Choroid plexus epithelial cell (primary cell): ENCODE results near the gene PLPP7.
A peak's percentile ranks its signal among the peaks of the same experiment; 100 is the strongest.
"Not testable (repeated sequence)": the region's sequence is repeated elsewhere in the genome, so short reads cannot be mapped to it uniquely, and the experiment has no call there.

Experiments
- DNase-seq: peaks from one replicate; pipeline ENCODE4 v3.0.0-alpha.2; 2010; ENCODE audit warnings: low read depth
- H3K4me3 ChIP-seq: 2 replicates; pipeline ENCODE4 v1.5.1; 2011; ENCODE audit warnings: low read depth, mild to moderate bottlenecking, control low read depth, low read length, moderate library complexity
- TF ChIP-seq, protein P1 (sequence below): conservative IDR thresholded peaks from 2 replicates; pipeline ENCODE4 v1.5.1; 2011; ENCODE audit warnings: low read depth, mild to moderate bottlenecking, control low read depth, inconsistent platforms, low read length, moderate library complexity

Gene PLPP7

GRCh38 chr9:131260751-131261452 lies 28.6 kb upstream of the PLPP7 start:
- DNase-seq: no peak
- TF ChIP-seq, protein P1, sequence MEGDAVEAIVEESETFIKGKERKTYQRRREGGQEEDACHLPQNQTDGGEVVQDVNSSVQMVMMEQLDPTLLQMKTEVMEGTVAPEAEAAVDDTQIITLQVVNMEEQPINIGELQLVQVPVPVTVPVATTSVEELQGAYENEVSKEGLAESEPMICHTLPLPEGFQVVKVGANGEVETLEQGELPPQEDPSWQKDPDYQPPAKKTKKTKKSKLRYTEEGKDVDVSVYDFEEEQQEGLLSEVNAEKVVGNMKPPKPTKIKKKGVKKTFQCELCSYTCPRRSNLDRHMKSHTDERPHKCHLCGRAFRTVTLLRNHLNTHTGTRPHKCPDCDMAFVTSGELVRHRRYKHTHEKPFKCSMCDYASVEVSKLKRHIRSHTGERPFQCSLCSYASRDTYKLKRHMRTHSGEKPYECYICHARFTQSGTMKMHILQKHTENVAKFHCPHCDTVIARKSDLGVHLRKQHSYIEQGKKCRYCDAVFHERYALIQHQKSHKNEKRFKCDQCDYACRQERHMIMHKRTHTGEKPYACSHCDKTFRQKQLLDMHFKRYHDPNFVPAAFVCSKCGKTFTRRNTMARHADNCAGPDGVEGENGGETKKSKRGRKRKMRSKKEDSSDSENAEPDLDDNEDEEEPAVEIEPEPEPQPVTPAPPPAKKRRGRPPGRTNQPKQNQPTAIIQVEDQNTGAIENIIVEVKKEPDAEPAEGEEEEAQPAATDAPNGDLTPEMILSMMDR: no peak
- H3K4me3 ChIP-seq: no peak overlapping the region

DNA sequence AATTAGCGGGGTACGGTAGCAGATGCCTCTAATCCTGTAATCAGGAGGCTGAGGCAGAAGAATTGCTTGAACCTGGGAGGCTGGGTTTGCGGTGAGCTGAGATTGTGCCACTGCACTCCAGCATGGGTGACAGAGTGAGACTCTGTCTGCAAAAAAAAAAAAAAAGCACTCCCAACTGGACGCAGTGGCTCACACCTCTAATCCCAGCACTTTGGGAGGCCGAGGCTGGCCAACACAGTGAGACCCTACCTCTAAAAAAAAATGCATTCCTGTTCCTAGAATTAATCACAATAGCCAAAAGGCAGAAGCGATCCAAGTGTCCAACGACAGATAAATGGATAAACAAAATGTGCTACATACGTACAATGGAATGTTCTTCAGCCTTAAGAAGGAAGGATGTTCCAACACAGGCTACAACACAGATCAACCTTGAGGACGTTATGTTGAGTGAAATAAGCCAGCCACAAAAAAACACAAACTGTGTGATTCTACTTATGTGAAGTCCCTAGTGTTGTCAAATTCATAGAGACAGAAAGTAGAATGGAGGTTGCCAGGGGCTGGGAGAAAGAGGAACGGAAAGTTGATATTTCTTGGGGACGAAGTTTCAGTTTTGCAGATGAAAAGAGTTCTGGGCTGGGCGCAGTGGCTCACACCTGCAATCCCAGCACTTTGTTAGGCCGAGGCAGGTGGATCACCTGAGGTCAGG lies 27.0 kb upstream of the PLPP7 start:
- DNase-seq: peak; percentile 44
- no peak overlapping the region for H3K4me3 ChIP-seq
- TF ChIP-seq, protein P1: no peak

GRCh38 chr9:131263033-131263343 lies 26.5 kb upstream of the PLPP7 start:
- not testable (repeated sequence) for H3K4me3 ChIP-seq, DNase-seq

DNA sequence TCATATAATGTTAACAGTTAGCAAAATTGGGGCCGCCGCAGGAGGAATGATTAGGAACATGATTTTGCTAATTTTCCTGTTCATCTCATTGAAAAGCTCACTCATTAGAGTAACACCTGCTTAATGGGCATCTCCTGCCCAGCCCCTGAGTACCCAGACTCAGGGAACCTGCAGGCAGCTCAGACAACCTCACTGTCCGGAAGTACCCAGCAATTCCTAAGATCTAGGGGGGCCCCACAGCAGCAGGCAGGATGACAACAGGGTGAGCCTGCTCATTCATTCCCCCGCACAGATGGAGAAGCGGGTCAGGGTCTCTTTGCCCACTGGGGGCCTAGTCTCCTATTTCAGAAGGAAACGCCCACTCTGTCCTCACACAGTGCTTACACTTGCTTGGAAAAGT lies 25.8 kb upstream of the PLPP7 start:
- TF ChIP-seq, protein P1: no peak
- no peak for DNase-seq
- no peak overlapping the region for H3K4me3 ChIP-seq

DNA sequence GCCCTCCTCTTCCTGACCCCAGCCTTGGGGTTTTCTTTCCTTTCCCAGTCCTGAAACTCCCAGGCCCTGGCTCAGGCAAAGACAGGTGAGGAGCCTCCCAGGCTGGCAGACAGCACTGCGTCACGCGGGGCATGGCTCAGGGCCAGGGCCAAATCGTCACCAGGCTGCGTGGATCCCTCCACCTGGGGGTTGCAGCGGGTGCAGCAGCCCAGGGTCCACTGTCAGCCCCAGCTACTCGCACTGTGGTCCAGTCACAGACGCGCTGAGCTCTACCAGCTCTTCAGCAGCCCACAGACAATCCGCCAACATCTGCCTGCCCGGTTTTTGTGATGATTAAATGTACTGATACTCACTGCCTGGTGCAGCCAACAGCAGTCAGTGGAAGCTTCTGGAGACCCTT lies 25.3 kb upstream of the PLPP7 start:
- no peak overlapping the region for H3K4me3 ChIP-seq
- no peak for DNase-seq
- TF ChIP-seq, protein P1: no peak

DNA sequence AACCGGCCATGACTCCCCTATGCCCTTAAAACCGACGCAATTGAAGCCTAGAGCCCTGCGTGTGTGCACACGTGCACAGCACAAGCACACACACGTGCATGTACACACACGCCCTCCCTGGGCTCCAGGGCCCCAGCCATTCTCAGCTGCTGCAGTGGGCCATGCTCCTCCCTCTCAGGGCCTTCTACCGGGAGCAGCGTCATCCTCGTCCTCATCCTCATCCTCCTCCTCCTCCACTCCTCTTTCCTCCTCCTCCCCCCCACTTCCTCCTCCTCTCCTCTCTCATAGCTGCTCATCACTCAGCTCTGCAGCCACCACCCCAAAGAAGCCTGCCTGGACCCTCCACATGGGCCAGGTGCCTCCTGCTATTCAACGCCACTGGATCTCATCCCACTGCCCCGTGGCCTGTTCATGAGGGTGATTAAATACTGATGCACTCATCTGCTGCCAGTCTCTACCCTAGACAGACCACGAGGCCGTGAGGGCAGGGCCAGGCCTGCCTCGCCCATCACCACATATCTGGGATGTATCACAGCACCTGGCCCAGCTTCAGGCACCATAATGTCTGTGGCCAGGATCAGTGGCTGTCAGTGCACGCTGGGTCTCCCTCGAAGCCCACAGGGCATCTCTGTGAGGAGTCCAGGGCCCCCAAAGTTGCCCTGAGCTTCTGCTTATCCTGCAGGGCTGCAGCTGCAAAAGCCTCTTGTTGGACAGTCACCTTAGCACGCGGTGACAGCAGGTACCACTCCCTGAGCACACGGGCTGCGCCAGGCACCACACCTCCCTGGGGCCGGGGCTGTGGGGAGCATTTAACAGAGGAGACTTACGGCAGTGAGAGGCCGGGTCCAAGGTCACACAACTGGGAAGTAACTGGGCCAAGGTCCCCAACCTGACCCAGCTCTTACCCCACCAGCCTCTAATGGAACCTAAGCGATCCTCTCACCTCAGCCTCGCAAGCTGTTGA lies 23.0 kb upstream of the PLPP7 start:
- no peak overlapping the region for H3K4me3 ChIP-seq
- no peak for DNase-seq

More for the DNA sequence above, 23.0 kb upstream of the PLPP7 start:
- TF ChIP-seq, protein P1: no peak
